ENCODE data around the gene SLC9A8. TPM values are rescaled to one million over a fixed set of nuclear protein-coding genes. Genes with fewer than 3 reads are reported as not detected.

SLC9A8 gene
- total and polyA plus RNA-seq, 9 of the 15 experiments (the other 6 are each of a cell fraction or from before 2014, with no cell fraction given), result 0.56 to 9.7 (median 5.0) TPM

DNA sequence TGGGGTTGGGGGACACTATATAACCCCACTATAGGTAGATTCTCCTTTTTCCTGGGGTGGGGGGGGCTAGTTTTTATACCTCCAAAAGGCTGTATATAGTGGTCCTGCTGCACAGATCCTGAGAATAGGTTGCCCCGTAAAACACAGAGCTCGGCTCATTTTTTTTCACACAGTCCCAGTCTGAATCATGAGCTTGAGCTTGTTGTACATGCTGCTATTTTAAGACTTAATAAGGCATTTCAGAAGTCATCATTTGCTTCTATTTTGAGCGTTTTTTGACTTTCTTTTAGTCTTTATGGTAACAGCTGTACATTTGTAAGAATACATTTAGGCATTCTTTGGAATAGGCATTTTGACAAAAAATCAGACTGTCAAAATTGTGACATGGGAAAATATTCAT, 30.5 kb downstream of the SLC9A8 start:
- in situ Hi-C loops (cut with MboI) (no loop called here), intact Hi-C loops (cut with micrococcal nuclease) (no loop called here)
- CTCF ChIA-PET (ENCODE audit: low intra/inter-chr PET ratio), result interaction anchor here (4.6 kb wide), 1 partner anchor 232 kb away, joined by 70 read pairs; no protein-coding TSS in a partner anchor
- no peak for ATAC-seq
- no peak overlapping the region for H3K4me3 ChIP-seq
- H3K36me3 ChIP-seq (ENCODE audit: control insufficient read depth, insufficient read depth, low read length), result peaks cover 26% of the 10 kb centered on the region; the same call in 2 of the 3 replicates
- H3K9me3 ChIP-seq (replicated peaks; ENCODE audit: control insufficient read depth, insufficient read depth, low read depth, low read length), result no peaks in the 10 kb centered on the region
- WGBS (ENCODE audit: insufficient coverage, low coverage, missing lambda C conversion rate), result 62% methylated on average over 3 of the region's 3 CpGs
- no peak overlapping the region for H2AFZ ChIP-seq (ENCODE audit: low read depth, low read length)
- POLR2A ChIA-PET, result interaction anchor here (0.6 to 1.5 kb wide), 3 partner anchors 11 to 325 kb away, joined by 3 to 5 read pairs (median 4); no protein-coding TSS in a partner anchor
- FAIRE-seq, result no peak
- H3K9ac ChIP-seq (ENCODE audit: insufficient read depth in 1 of 2, low read depth in 2 of 2, low read length in 2 of 2), result no peak overlapping the region
- no TSS peak for BruUV-seq (replicated peaks)
- no peak overlapping the region for H3K27ac ChIP-seq (ENCODE audit: extremely low read depth, low read depth, low read length)
- H3K4me2 ChIP-seq (ENCODE audit: insufficient read depth, low read length), result no peak overlapping the region
- TF ChIP-seq L3MBTL2 (IDR thresholded peaks at IDR 0.05) (no peak), POLR2H (tag; IDR thresholded peaks at IDR 0.05; ENCODE audit: low read depth) (no peak), ETS2 (tag; IDR thresholded peaks at IDR 0.05; ENCODE audit: borderline replicate concordance, poor library complexity, severe bottlenecking) (no peak), SNIP1 (IDR thresholded peaks at IDR 0.05; ENCODE audit: low read depth) (no peak), ZNF431 (CRISPR knock-in tag; IDR thresholded peaks at IDR 0.05) (no peak), ZNF76 (CRISPR knock-in tag; IDR thresholded peaks at IDR 0.05; ENCODE audit: borderline replicate concordance) (no peak), CBFA2T2 (conservative IDR thresholded peaks at IDR 0.05) (no peak), RFX7 (CRISPR knock-in tag; IDR thresholded peaks at IDR 0.05) (no peak), ZNF217 (CRISPR knock-in tag; IDR thresholded peaks at IDR 0.05) (no peak), TCF7 (IDR thresholded peaks at IDR 0.05; ENCODE audit: borderline replicate concordance) (no peak), SIN3B (IDR thresholded peaks at IDR 0.05; ENCODE audit: low read depth) (no peak)
- TF ChIP-seq, protein P1, sequence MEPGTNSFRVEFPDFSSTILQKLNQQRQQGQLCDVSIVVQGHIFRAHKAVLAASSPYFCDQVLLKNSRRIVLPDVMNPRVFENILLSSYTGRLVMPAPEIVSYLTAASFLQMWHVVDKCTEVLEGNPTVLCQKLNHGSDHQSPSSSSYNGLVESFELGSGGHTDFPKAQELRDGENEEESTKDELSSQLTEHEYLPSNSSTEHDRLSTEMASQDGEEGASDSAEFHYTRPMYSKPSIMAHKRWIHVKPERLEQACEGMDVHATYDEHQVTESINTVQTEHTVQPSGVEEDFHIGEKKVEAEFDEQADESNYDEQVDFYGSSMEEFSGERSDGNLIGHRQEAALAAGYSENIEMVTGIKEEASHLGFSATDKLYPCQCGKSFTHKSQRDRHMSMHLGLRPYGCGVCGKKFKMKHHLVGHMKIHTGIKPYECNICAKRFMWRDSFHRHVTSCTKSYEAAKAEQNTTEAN (CRISPR knock-in tag; IDR thresholded peaks at IDR 0.05), result no peak
- TF ChIP-seq, protein P2, sequence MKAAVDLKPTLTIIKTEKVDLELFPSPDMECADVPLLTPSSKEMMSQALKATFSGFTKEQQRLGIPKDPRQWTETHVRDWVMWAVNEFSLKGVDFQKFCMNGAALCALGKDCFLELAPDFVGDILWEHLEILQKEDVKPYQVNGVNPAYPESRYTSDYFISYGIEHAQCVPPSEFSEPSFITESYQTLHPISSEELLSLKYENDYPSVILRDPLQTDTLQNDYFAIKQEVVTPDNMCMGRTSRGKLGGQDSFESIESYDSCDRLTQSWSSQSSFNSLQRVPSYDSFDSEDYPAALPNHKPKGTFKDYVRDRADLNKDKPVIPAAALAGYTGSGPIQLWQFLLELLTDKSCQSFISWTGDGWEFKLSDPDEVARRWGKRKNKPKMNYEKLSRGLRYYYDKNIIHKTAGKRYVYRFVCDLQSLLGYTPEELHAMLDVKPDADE (conservative IDR thresholded peaks at IDR 0.05; ENCODE audit: control insufficient read depth, low read depth, low read length), result no peak
- TF ChIP-seq, protein P3, sequence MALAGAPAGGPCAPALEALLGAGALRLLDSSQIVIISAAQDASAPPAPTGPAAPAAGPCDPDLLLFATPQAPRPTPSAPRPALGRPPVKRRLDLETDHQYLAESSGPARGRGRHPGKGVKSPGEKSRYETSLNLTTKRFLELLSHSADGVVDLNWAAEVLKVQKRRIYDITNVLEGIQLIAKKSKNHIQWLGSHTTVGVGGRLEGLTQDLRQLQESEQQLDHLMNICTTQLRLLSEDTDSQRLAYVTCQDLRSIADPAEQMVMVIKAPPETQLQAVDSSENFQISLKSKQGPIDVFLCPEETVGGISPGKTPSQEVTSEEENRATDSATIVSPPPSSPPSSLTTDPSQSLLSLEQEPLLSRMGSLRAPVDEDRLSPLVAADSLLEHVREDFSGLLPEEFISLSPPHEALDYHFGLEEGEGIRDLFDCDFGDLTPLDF (CRISPR knock-in tag; IDR thresholded peaks at IDR 0.05), result no peak
- TF ChIP-seq, protein P4, sequence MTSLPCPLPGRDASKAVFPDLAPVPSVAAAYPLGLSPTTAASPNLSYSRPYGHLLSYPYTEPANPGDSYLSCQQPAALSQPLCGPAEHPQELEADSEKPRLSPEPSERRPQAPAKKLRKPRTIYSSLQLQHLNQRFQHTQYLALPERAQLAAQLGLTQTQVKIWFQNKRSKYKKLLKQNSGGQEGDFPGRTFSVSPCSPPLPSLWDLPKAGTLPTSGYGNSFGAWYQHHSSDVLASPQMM (CRISPR knock-in tag; IDR thresholded peaks at IDR 0.05), result no peak
- H3K4me1 ChIP-seq (replicated peaks in 1 of 2; ENCODE audit: control insufficient read depth in 2 of 2, insufficient read depth in 2 of 2, low read length in 2 of 2), result peaks cover 4 to 6% of the 10 kb centered on the region in 2 experiments; a peak in 2 of 5 replicates
- no peaks in the 10 kb centered on the region for H3K27me3 ChIP-seq (ENCODE audit: control insufficient read depth in 2 of 2, insufficient read depth in 2 of 2, low read length in 2 of 2)
- H4K20me1 ChIP-seq (replicated peaks; ENCODE audit: control insufficient read depth, insufficient read depth, low read length), result no peaks in the 10 kb centered on the region
- no peaks in the 10 kb centered on the region for H3K79me2 ChIP-seq (ENCODE audit: control insufficient read depth, insufficient read depth, low read length)
- no peak for DNase-seq (ENCODE audit: extremely low read depth in 1 of 4, low spot score in 3 of 4)
- H3K9me1 ChIP-seq (ENCODE audit: control insufficient read depth, insufficient read depth, low read length), result no peaks in the 10 kb centered on the region

Data from K562 (cell line).